H1 (cell line): ENCODE measurements around the gene CAMK2B. TPM values are rescaled to one million over a fixed set of nuclear protein-coding genes. Genes with fewer than 3 reads are reported as not detected.

Experiments
- RFX5 ChIP-seq: IDR thresholded peaks from 2 replicates; pipeline ENCODE4 v1.6.1; 2011; ENCODE audit warnings: low read depth, low read length, improper control_type of control experiment, borderline replicate concordance
- polyA plus RNA-seq, 7 experiments: library from polyadenylated mRNA; depleted of rRNA in 3 of 7; stranded (reverse) in 5 of 7; unstranded in 2 of 7; fragments of >200 nt in 5 of 7; fragments of 200-250 nt in 2 of 7; gene quantifications; 1 replicate in 5 of 7; 2 replicates in 1 of 7; 4 replicates in 1 of 7; pipeline versions ENCODE4 v1.2.1 to v1.2.3, GENCODE V29; 2011 to 2013; ENCODE audit warnings: missing spikeins in 2 of 7, mixed read lengths in 2 of 7
- total RNA-seq: library from RNA; stranded (reverse); fragmentation: NEBNext Ultra II Directional; extraction: Animal tissue kit (Norgen Biotek cat#: 25700); gene quantifications from 2 replicates; pipeline ENCODE4 v1.2.1, GENCODE V29; 2021
- TF ChIP-seq, protein P1 (sequence below): fragments of 300-600 bp; sonication (generic); IDR thresholded peaks from 2 replicates; pipeline ENCODE4 v1.7.1; 2012; ENCODE audit warnings: low read length, moderate library complexity, mild to moderate bottlenecking, inconsistent platforms; ENCODE audit not compliant: insufficient replicate concordance
- TF ChIP-seq, protein P2 (sequence below): IDR thresholded peaks from 2 replicates; pipeline ENCODE4 v1.6.1; 2012; ENCODE audit warnings: low read length, inconsistent platforms

CAMK2B gene
- total and polyA plus RNA-seq, 2 of the 8 experiments (the other 6 are each of a cell fraction or from before 2014, with no cell fraction given), result 0.05 to 0.15 TPM

DNA sequence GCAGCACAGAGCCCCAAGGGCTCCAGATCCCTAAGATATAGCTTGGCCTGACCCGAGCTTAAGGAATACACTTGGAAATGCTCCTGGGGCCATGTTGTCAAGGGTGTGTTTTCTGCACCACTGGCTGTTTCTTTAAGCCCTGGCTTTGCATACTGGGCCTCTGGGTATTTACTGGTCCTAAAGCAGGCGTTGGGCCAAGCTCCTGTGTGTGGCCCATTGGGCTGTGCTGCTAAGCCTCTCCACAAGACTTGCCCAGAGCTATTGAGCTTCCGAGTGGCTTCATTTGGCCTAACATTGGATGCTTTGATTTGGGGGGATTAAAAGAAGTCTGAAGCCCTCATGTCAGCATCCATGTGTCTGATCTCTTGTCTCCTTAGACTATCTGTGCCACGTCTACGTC lies 119.4 kb downstream of the CAMK2B start (continued):
- TF ChIP-seq, protein P1, sequence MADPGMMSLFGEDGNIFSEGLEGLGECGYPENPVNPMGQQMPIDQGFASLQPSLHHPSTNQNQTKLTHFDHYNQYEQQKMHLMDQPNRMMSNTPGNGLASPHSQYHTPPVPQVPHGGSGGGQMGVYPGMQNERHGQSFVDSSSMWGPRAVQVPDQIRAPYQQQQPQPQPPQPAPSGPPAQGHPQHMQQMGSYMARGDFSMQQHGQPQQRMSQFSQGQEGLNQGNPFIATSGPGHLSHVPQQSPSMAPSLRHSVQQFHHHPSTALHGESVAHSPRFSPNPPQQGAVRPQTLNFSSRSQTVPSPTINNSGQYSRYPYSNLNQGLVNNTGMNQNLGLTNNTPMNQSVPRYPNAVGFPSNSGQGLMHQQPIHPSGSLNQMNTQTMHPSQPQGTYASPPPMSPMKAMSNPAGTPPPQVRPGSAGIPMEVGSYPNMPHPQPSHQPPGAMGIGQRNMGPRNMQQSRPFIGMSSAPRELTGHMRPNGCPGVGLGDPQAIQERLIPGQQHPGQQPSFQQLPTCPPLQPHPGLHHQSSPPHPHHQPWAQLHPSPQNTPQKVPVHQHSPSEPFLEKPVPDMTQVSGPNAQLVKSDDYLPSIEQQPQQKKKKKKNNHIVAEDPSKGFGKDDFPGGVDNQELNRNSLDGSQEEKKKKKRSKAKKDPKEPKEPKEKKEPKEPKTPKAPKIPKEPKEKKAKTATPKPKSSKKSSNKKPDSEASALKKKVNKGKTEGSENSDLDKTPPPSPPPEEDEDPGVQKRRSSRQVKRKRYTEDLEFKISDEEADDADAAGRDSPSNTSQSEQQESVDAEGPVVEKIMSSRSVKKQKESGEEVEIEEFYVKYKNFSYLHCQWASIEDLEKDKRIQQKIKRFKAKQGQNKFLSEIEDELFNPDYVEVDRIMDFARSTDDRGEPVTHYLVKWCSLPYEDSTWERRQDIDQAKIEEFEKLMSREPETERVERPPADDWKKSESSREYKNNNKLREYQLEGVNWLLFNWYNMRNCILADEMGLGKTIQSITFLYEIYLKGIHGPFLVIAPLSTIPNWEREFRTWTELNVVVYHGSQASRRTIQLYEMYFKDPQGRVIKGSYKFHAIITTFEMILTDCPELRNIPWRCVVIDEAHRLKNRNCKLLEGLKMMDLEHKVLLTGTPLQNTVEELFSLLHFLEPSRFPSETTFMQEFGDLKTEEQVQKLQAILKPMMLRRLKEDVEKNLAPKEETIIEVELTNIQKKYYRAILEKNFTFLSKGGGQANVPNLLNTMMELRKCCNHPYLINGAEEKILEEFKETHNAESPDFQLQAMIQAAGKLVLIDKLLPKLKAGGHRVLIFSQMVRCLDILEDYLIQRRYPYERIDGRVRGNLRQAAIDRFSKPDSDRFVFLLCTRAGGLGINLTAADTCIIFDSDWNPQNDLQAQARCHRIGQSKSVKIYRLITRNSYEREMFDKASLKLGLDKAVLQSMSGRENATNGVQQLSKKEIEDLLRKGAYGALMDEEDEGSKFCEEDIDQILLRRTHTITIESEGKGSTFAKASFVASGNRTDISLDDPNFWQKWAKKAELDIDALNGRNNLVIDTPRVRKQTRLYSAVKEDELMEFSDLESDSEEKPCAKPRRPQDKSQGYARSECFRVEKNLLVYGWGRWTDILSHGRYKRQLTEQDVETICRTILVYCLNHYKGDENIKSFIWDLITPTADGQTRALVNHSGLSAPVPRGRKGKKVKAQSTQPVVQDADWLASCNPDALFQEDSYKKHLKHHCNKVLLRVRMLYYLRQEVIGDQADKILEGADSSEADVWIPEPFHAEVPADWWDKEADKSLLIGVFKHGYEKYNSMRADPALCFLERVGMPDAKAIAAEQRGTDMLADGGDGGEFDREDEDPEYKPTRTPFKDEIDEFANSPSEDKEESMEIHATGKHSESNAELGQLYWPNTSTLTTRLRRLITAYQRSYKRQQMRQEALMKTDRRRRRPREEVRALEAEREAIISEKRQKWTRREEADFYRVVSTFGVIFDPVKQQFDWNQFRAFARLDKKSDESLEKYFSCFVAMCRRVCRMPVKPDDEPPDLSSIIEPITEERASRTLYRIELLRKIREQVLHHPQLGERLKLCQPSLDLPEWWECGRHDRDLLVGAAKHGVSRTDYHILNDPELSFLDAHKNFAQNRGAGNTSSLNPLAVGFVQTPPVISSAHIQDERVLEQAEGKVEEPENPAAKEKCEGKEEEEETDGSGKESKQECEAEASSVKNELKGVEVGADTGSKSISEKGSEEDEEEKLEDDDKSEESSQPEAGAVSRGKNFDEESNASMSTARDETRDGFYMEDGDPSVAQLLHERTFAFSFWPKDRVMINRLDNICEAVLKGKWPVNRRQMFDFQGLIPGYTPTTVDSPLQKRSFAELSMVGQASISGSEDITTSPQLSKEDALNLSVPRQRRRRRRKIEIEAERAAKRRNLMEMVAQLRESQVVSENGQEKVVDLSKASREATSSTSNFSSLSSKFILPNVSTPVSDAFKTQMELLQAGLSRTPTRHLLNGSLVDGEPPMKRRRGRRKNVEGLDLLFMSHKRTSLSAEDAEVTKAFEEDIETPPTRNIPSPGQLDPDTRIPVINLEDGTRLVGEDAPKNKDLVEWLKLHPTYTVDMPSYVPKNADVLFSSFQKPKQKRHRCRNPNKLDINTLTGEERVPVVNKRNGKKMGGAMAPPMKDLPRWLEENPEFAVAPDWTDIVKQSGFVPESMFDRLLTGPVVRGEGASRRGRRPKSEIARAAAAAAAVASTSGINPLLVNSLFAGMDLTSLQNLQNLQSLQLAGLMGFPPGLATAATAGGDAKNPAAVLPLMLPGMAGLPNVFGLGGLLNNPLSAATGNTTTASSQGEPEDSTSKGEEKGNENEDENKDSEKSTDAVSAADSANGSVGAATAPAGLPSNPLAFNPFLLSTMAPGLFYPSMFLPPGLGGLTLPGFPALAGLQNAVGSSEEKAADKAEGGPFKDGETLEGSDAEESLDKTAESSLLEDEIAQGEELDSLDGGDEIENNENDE, result no peak
- TF ChIP-seq RFX5, result no peak
- TF ChIP-seq, protein P2, sequence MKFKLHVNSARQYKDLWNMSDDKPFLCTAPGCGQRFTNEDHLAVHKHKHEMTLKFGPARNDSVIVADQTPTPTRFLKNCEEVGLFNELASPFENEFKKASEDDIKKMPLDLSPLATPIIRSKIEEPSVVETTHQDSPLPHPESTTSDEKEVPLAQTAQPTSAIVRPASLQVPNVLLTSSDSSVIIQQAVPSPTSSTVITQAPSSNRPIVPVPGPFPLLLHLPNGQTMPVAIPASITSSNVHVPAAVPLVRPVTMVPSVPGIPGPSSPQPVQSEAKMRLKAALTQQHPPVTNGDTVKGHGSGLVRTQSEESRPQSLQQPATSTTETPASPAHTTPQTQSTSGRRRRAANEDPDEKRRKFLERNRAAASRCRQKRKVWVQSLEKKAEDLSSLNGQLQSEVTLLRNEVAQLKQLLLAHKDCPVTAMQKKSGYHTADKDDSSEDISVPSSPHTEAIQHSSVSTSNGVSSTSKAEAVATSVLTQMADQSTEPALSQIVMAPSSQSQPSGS, result no peak
- TF ChIP-seq, all 59 proteins: peak for 0
